Measurements from ENCODE around the gene DEFB113. TPM values are rescaled to one million over a fixed set of nuclear protein-coding genes. Genes with fewer than 3 reads are reported as not detected.

Gene DEFB113
- polyA plus RNA-seq, 1 donor (not counting 4 experiments of a cell fraction or from before 2014, with no cell fraction given): not detected

- dilution Hi-C loops (cut with MboI; ENCODE audit: extremely low pct_ligation_motif_present, low sequenced_read_pairs): no loop called here
- Histone ChIP-seq H3K9ac (ENCODE audit: control insufficient read depth, extremely low read depth, insufficient read depth, low read length) (no peak overlapping the region), H4K20me1 (ENCODE audit: control insufficient read depth, extremely low read depth, insufficient read depth, low read length) (no peaks in the 10 kb centered on the region), H2AFZ (ENCODE audit: control insufficient read depth, low read length) (peak overlapping the region; percentile 24), H3K9me1 (ENCODE audit: control insufficient read depth, extremely low read depth, insufficient read depth, low read length) (no peaks in the 10 kb centered on the region), H3K4me3 (ENCODE audit: control insufficient read depth in 2 of 3, extremely low read depth in 1 of 3, insufficient read depth in 2 of 3, low read depth in 1 of 3, low read length in 3 of 3) (no peak overlapping the region), H3K4me1 (ENCODE audit: control insufficient read depth, extremely low read depth, insufficient read depth, low read length) (no peaks in the 10 kb centered on the region), H3K36me3 (ENCODE audit: control insufficient read depth in 2 of 2, extremely low read depth in 1 of 2, insufficient read depth in 2 of 2, low read length in 2 of 2) (no peaks in the 10 kb centered on the region), H3K4me2 (ENCODE audit: control insufficient read depth, extremely low read depth, insufficient read depth, low read depth, low read length) (peak overlapping the region; percentile 31), H3K27ac (ENCODE audit: control insufficient read depth, insufficient read depth, low read length) (no peak overlapping the region), H3K27me3 (ENCODE audit: control insufficient read depth, extremely low read depth, insufficient read depth, low read length) (no peaks in the 10 kb centered on the region), H3K79me2 (ENCODE audit: control insufficient read depth, insufficient read depth, low read length) (no peaks in the 10 kb centered on the region), H3K9me3 (ENCODE audit: control insufficient read depth, low read depth, low read length) (no peaks in the 10 kb centered on the region)
- no peak for DNase-seq (ENCODE audit: low read depth, low spot score)
- no peak for FAIRE-seq
- no peak for TF ChIP-seq CTCF (optimal IDR thresholded peaks at IDR 0.05 in 1 of 3, IDR thresholded peaks at IDR 0.05 in 1 of 3, conservative IDR thresholded peaks at IDR 0.05 in 1 of 3; ENCODE audit: extremely low read depth in 1 of 3, insufficient read depth in 2 of 3, low read length in 3 of 3)
- TF ChIP-seq EZH2 (IDR thresholded peaks at IDR 0.05; ENCODE audit: low read length): no peak
Measured at GRCh38 chr6:49978332-49979226, 9.2 kb upstream of the DEFB113 start.

- H3K27ac ChIP-seq (ENCODE audit: control insufficient read depth, insufficient read depth, low read length): no peak overlapping the region
- H3K9me3 ChIP-seq (ENCODE audit: control insufficient read depth, low read depth, low read length): no peaks in the 10 kb centered on the region
- FAIRE-seq: no peak
- no peaks in the 10 kb centered on the region for H3K4me1 ChIP-seq (ENCODE audit: control insufficient read depth, extremely low read depth, insufficient read depth, low read length)
- H3K9me1 ChIP-seq (ENCODE audit: control insufficient read depth, extremely low read depth, insufficient read depth, low read length): no peaks in the 10 kb centered on the region
- H3K4me3 ChIP-seq (ENCODE audit: control insufficient read depth in 2 of 3, extremely low read depth in 1 of 3, insufficient read depth in 2 of 3, low read depth in 1 of 3, low read length in 3 of 3): no peak overlapping the region
- H3K9ac ChIP-seq (ENCODE audit: control insufficient read depth, extremely low read depth, insufficient read depth, low read length): no peak overlapping the region
- H4K20me1 ChIP-seq (ENCODE audit: control insufficient read depth, extremely low read depth, insufficient read depth, low read length): no peaks in the 10 kb centered on the region
- H3K27me3 ChIP-seq (ENCODE audit: control insufficient read depth, extremely low read depth, insufficient read depth, low read length): no peaks in the 10 kb centered on the region
- no peak overlapping the region for H3K4me2 ChIP-seq (ENCODE audit: control insufficient read depth, extremely low read depth, insufficient read depth, low read depth, low read length)
- TF ChIP-seq EZH2 (IDR thresholded peaks at IDR 0.05; ENCODE audit: low read length) (no peak), CTCF (optimal IDR thresholded peaks at IDR 0.05 in 1 of 3, IDR thresholded peaks at IDR 0.05 in 1 of 3, conservative IDR thresholded peaks at IDR 0.05 in 1 of 3; ENCODE audit: extremely low read depth in 1 of 3, insufficient read depth in 2 of 3, low read length in 3 of 3) (no peak)
- DNase-seq (ENCODE audit: low read depth, low spot score): no peak
- no peaks in the 10 kb centered on the region for H3K79me2 ChIP-seq (ENCODE audit: control insufficient read depth, insufficient read depth, low read length)
- H2AFZ ChIP-seq (ENCODE audit: control insufficient read depth, low read length): no peak overlapping the region
- dilution Hi-C loops (cut with MboI; ENCODE audit: extremely low pct_ligation_motif_present, low sequenced_read_pairs): no loop called here
- no peaks in the 10 kb centered on the region for H3K36me3 ChIP-seq (ENCODE audit: control insufficient read depth in 2 of 2, extremely low read depth in 1 of 2, insufficient read depth in 2 of 2, low read length in 2 of 2)
Measured at GRCh38 chr6:49966823-49967222, 2.6 kb downstream of the DEFB113 start.
